K562 (cell line): Measurements from ENCODE around the gene CA7. TPM values are rescaled to one million over a fixed set of nuclear protein-coding genes. Genes with fewer than 3 reads are reported as not detected.

Experiments used
- ATF7 ChIP-seq: fragments of 450-650 bp; IDR thresholded peaks from 2 replicates; pipeline ENCODE4 v1.7.1; 2014; ENCODE audit warnings: mild to moderate bottlenecking, moderate library complexity
- BRD9 ChIP-seq: fragments of 450-650 bp; IDR thresholded peaks from 2 replicates; pipeline ENCODE4 v1.6.1; 2018; ENCODE audit warnings: low read depth; ENCODE audit not compliant: partially characterized antibody
- CBFA2T3 ChIP-seq: fragments of 450-650 bp; IDR thresholded peaks from 2 replicates; pipeline ENCODE4 v1.6.1; 2017
- ETV1 ChIP-seq: fragments of 450-650 bp; conservative IDR thresholded peaks from 2 replicates; pipeline ENCODE4 v1.6.1; 2016; ENCODE audit warnings: missing genetic modification characterization, control low read depth, low read depth, missing compliant biosample characterization
- GABPB1 ChIP-seq: sonication (generic); formaldehyde crosslinking; IDR thresholded peaks from 2 replicates; pipeline ENCODE4 v1.8.0; 2022; ENCODE audit warnings: mild to moderate bottlenecking, missing genetic modification reagents
- GATAD2B ChIP-seq: fragments of 450-650 bp; IDR thresholded peaks from 2 replicates; pipeline ENCODE4 v1.6.1; 2017; ENCODE audit warnings: mild to moderate bottlenecking, borderline replicate concordance
- HMGN3 ChIP-seq: IDR thresholded peaks from 2 replicates; pipeline ENCODE4 v1.6.1; 2011; ENCODE audit warnings: borderline replicate concordance, low read depth, mild to moderate bottlenecking, mixed read lengths, low read length; ENCODE audit not compliant: insufficient read length; ENCODE audit errors: extremely low read depth
- MAZ ChIP-seq, 2 experiments: fragments of 450-650 bp in 1 of 2; sonication (generic) in 1 of 2; formaldehyde crosslinking; IDR thresholded peaks in 1 of 2; conservative IDR thresholded peaks in 1 of 2; 2 replicates each; pipeline versions ENCODE4 v1.4.0 to v1.5.0; 2020; ENCODE audit warnings: mild to moderate bottlenecking in 1 of 2, missing genetic modification reagents in 1 of 2
- SMAD1 ChIP-seq: fragments of 150-350 bp; IDR thresholded peaks from 2 replicates; pipeline ENCODE4 v1.6.1; 2014; ENCODE audit warnings: low read length, low read depth; ENCODE audit not compliant: partially characterized antibody
- SP1 ChIP-seq: sonication (generic); formaldehyde crosslinking; IDR thresholded peaks from 2 replicates; pipeline ENCODE4 v1.8.1; 2022; ENCODE audit warnings: mild to moderate bottlenecking, missing genetic modification reagents
- ZNF23 ChIP-seq: fragments of 250-450 bp; sonication (Bioruptor Pico); IDR thresholded peaks from 2 replicates; pipeline ENCODE4 v1.4.0; 2020; ENCODE audit warnings: mild to moderate bottlenecking
- polyA plus RNA-seq, 8 experiments: library from polyadenylated mRNA; depleted of rRNA in 4 of 8; stranded (reverse) in 5 of 8; unstranded in 3 of 8; fragments of >200 nt; fragmentation: Nextera tagmentation in 2 of 8; fragmentation: Illumina TruSeq in 1 of 8; extraction: Ambion mirVana in 2 of 8; extraction: Trizol in 1 of 8; gene quantifications; 2 replicates each; pipeline versions ENCODE4 v1.2.1 to v1.2.3, GENCODE V29; 2011 to 2014; ENCODE audit warnings: inconsistent platforms in 1 of 8, missing spikeins in 1 of 8
- total RNA-seq, 7 experiments: library from RNA; depleted of rRNA in 6 of 7; stranded (reverse); fragments of >200 nt in 6 of 7; fragmentation: Illumina TruSeq in 2 of 7; extraction: Trizol in 2 of 7; gene quantifications; 2 replicates each; pipeline versions ENCODE4 v1.2.1 to v1.2.3, GENCODE V29; 2011 to 2021; ENCODE audit warnings: low replicate concordance in 1 of 7
- TF ChIP-seq, protein P1 (sequence below): fragments of 450-650 bp; IDR thresholded peaks from 2 replicates; pipeline ENCODE4 v1.6.1; 2018; ENCODE audit not compliant: partially characterized antibody
- TF ChIP-seq, protein P2 (sequence below): fragments of 200-800 bp; sonication (Bioruptor generic); IDR thresholded peaks from 2 replicates; pipeline ENCODE4 v1.6.1; 2016; ENCODE audit warnings: missing genetic modification characterization, missing compliant biosample characterization
- TF ChIP-seq, protein P3 (sequence below), 2 experiments: fragments of 150-350 bp in 1 of 2; IDR thresholded peaks; 2 replicates each; pipeline ENCODE4 v1.6.1; 2012 to 2016; ENCODE audit warnings: low read depth in 2 of 2, low read length in 2 of 2, mild to moderate bottlenecking in 1 of 2, moderate library complexity in 1 of 2

Gene CA7
- total and polyA plus RNA-seq, 9 of the 15 experiments (the other 6 are each of a cell fraction or from before 2014, with no cell fraction given), result 0.03 to 0.07 (median 0.05) TPM; not detected in 5

DNA sequence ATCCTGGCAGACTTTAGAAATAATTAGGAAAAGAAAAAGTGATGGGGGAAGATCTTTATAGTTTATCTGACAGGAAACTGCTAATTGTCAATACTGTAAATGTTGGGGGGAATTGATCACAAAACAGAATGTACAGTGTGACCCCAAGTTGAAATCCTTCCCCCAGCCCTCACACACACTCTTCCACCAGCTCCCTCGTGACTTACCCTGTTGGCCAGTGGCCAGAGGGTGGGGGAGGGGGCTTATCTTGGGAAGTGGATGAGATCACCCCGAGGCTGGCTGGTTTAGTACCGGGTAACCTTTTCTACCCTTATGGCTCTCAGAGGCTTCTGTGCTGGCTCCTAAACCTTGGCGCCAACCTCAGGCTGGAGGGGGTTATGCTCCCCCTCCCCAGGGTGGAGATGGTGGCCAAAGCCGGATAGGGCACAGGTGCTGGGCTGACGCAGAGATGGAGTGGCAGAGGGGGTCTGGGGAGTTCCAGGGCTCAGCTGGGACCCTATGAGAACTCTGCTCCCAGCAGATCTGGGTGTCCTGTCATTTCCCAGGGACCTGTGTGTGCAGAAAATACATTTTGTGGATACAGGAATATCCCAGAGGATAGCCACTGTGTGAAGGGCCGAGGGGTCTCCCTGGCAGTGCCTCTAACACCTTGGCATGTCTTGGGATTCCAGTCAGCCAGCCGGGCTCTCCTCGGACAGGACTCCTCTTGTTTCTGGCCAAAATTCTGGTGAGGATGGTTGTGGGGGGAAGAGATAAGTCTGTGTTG is 55.9 kb downstream of the CA7 start (continued):
- TF ChIP-seq, protein P1, sequence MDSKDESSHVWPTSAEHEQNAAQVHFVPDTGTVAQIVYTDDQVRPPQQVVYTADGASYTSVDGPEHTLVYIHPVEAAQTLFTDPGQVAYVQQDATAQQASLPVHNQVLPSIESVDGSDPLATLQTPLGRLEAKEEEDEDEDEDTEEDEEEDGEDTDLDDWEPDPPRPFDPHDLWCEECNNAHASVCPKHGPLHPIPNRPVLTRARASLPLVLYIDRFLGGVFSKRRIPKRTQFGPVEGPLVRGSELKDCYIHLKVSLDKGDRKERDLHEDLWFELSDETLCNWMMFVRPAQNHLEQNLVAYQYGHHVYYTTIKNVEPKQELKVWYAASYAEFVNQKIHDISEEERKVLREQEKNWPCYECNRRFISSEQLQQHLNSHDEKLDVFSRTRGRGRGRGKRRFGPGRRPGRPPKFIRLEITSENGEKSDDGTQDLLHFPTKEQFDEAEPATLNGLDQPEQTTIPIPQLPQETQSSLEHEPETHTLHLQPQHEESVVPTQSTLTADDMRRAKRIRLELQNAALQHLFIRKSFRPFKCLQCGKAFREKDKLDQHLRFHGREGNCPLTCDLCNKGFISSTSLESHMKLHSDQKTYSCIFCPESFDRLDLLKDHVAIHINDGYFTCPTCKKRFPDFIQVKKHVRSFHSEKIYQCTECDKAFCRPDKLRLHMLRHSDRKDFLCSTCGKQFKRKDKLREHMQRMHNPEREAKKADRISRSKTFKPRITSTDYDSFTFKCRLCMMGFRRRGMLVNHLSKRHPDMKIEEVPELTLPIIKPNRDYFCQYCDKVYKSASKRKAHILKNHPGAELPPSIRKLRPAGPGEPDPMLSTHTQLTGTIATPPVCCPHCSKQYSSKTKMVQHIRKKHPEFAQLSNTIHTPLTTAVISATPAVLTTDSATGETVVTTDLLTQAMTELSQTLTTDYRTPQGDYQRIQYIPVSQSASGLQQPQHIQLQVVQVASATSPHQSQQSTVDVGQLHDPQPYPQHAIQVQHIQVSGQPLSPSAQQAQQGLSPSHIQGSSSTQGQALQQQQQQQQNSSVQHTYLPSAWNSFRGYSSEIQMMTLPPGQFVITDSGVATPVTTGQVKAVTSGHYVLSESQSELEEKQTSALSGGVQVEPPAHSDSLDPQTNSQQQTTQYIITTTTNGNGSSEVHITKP, result peak; percentile 86
- TF ChIP-seq, protein P2, sequence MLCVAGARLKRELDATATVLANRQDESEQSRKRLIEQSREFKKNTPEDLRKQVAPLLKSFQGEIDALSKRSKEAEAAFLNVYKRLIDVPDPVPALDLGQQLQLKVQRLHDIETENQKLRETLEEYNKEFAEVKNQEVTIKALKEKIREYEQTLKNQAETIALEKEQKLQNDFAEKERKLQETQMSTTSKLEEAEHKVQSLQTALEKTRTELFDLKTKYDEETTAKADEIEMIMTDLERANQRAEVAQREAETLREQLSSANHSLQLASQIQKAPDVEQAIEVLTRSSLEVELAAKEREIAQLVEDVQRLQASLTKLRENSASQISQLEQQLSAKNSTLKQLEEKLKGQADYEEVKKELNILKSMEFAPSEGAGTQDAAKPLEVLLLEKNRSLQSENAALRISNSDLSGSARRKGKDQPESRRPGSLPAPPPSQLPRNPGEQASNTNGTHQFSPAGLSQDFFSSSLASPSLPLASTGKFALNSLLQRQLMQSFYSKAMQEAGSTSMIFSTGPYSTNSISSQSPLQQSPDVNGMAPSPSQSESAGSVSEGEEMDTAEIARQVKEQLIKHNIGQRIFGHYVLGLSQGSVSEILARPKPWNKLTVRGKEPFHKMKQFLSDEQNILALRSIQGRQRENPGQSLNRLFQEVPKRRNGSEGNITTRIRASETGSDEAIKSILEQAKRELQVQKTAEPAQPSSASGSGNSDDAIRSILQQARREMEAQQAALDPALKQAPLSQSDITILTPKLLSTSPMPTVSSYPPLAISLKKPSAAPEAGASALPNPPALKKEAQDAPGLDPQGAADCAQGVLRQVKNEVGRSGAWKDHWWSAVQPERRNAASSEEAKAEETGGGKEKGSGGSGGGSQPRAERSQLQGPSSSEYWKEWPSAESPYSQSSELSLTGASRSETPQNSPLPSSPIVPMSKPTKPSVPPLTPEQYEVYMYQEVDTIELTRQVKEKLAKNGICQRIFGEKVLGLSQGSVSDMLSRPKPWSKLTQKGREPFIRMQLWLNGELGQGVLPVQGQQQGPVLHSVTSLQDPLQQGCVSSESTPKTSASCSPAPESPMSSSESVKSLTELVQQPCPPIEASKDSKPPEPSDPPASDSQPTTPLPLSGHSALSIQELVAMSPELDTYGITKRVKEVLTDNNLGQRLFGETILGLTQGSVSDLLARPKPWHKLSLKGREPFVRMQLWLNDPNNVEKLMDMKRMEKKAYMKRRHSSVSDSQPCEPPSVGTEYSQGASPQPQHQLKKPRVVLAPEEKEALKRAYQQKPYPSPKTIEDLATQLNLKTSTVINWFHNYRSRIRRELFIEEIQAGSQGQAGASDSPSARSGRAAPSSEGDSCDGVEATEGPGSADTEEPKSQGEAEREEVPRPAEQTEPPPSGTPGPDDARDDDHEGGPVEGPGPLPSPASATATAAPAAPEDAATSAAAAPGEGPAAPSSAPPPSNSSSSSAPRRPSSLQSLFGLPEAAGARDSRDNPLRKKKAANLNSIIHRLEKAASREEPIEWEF (CRISPR knock-in tag), result peak; percentile 68
- TF ChIP-seq ETV1 (tag) (peak; percentile 55), MAZ (CRISPR knock-in tag; conservative IDR thresholded peaks at IDR 0.05 in 1 of 2, IDR thresholded peaks at IDR 0.05 in 1 of 2) (peak; percentile 44 to 58; a peak in 2 of 4 replicates), SP1 (CRISPR knock-in tag) (peak; percentile 60; the same call in 1 of the 2 replicates), GABPB1 (0 out of 2 replicates have a peak, but pooled peaks have one; percentile 11), HMGN3 (peak; percentile 69), SMAD1 (peak; percentile 98), BRD9 (peak; percentile 92), CBFA2T3 (peak; percentile 49), GATAD2B (peak; percentile 86; the same call in 1 of the 2 replicates), ZNF23 (no peak), ATF7 (peak; percentile 98)
- TF ChIP-seq, protein P3, sequence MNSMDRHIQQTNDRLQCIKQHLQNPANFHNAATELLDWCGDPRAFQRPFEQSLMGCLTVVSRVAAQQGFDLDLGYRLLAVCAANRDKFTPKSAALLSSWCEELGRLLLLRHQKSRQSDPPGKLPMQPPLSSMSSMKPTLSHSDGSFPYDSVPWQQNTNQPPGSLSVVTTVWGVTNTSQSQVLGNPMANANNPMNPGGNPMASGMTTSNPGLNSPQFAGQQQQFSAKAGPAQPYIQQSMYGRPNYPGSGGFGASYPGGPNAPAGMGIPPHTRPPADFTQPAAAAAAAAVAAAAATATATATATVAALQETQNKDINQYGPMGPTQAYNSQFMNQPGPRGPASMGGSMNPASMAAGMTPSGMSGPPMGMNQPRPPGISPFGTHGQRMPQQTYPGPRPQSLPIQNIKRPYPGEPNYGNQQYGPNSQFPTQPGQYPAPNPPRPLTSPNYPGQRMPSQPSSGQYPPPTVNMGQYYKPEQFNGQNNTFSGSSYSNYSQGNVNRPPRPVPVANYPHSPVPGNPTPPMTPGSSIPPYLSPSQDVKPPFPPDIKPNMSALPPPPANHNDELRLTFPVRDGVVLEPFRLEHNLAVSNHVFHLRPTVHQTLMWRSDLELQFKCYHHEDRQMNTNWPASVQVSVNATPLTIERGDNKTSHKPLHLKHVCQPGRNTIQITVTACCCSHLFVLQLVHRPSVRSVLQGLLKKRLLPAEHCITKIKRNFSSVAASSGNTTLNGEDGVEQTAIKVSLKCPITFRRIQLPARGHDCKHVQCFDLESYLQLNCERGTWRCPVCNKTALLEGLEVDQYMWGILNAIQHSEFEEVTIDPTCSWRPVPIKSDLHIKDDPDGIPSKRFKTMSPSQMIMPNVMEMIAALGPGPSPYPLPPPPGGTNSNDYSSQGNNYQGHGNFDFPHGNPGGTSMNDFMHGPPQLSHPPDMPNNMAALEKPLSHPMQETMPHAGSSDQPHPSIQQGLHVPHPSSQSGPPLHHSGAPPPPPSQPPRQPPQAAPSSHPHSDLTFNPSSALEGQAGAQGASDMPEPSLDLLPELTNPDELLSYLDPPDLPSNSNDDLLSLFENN (IDR thresholded peaks at IDR 0.05; ENCODE audit: low read depth in 2 of 2, low read length in 2 of 2), result peak in 1 of 2 experiments; percentile 67; a peak in 2 of 4 replicates
